Smooth muscle cell (in vitro differentiated cells): ENCODE results near the gene COA1. TPM values are rescaled to one million over a fixed set of nuclear protein-coding genes. Genes with fewer than 3 reads are reported as not detected.

Experiments
- DNase-seq: peaks from one replicate; lab custom pipeline; 2025; ENCODE audit not compliant: unreplicated experiment; lab: John Stamatoyannopoulos, UW
- H2AFZ ChIP-seq: fragments of 200-600 bp; sonication (generic); 2 replicates; pipeline ENCODE4 v1.6.0; 2016; ENCODE audit warnings: antibody characterized with exemption, low read depth, mild to moderate bottlenecking
- H3F3A ChIP-seq: fragments of 200-600 bp; sonication (generic); 2 replicates; pipeline ENCODE4 v1.6.0; 2017; ENCODE audit warnings: antibody characterized with exemption, low read depth
- H3K27ac ChIP-seq: fragments of 200-600 bp; sonication (generic); 2 replicates; pipeline ENCODE4 v1.5.1; 2016; ENCODE audit warnings: low read depth, mild to moderate bottlenecking
- H3K27me3 ChIP-seq: fragments of 200-600 bp; sonication (generic); 2 replicates; pipeline ENCODE4 v1.6.1; 2016; ENCODE audit warnings: low read depth, mild to moderate bottlenecking
- H3K36me3 ChIP-seq: fragments of 200-600 bp; sonication (generic); 2 replicates; pipeline ENCODE4 v1.5.1; 2016; ENCODE audit warnings: low read depth
- H3K4me1 ChIP-seq: fragments of 200-600 bp; sonication (generic); 2 replicates; pipeline ENCODE4 v1.5.1; 2016; ENCODE audit warnings: low read depth
- H3K4me2 ChIP-seq: fragments of 200-600 bp; sonication (generic); 2 replicates; pipeline ENCODE4 v1.6.0; 2016; ENCODE audit warnings: mild to moderate bottlenecking
- H3K4me3 ChIP-seq: fragments of 200-600 bp; sonication (generic); 2 replicates; pipeline ENCODE4 v1.5.1; 2016; ENCODE audit warnings: mild to moderate bottlenecking
- H3K79me2 ChIP-seq: fragments of 200-600 bp; sonication (generic); 2 replicates; pipeline ENCODE4 v1.6.0; 2016; ENCODE audit warnings: low read depth, mild to moderate bottlenecking
- H3K9ac ChIP-seq: fragments of 200-600 bp; sonication (generic); 2 replicates; pipeline ENCODE4 v1.6.0; 2016; ENCODE audit warnings: low read depth
- H3K9me3 ChIP-seq: fragments of 200-600 bp; sonication (generic); replicated peaks from 2 replicates; pipeline ENCODE4 v1.5.1; 2016; ENCODE audit warnings: low read depth
- H4K20me1 ChIP-seq: fragments of 200-600 bp; sonication (generic); 2 replicates; pipeline ENCODE4 v1.6.0; 2016; ENCODE audit warnings: low read depth
- CTCF ChIP-seq: fragments of 200-600 bp; sonication (generic); IDR thresholded peaks from 2 replicates; pipeline ENCODE4 v1.5.1; 2017; ENCODE audit warnings: borderline replicate concordance, mild to moderate bottlenecking, antibody characterized with exemption; ENCODE audit not compliant: insufficient read depth, poor library complexity, severe bottlenecking
- whole genome bisulfite sequencing: methylation state at CpG from one replicate; pipeline ENCODE4 v1.1.7; 2016; ENCODE audit warnings: low lambda C conversion rate; 5-methylcytosine and 5-hydroxymethylcytosine counted together
- polyA plus RNA-seq: library from polyadenylated mRNA; unstranded; fragments of >200 nt; fragmentation: Nextera tagmentation; extraction: Ambion mirVana; gene quantifications from 2 replicates; pipeline ENCODE4 v1.2.1, GENCODE V29; 2016
- total RNA-seq: library from RNA; depleted of rRNA; stranded (reverse); fragments of >200 nt; gene quantifications from 2 replicates; pipeline ENCODE4 v1.2.3, GENCODE V29; 2014

Gene COA1
- total and polyA plus RNA-seq, 2 experiments from 2014 or later = 63.1 to 67.5 TPM

GRCh38 chr7:43768201-43768886, 39.0 kb upstream of the COA1 start:
- peaks cover 8% of the 10 kb centered on the region for H3K79me2 ChIP-seq
- no peak overlapping the region for H3K4me2 ChIP-seq
- H3K36me3 ChIP-seq = no peaks in the 10 kb centered on the region
- H2AFZ ChIP-seq = no peak overlapping the region
- H3K9ac ChIP-seq = no peak overlapping the region
- H3K27ac ChIP-seq = no peak overlapping the region
- WGBS = 69% methylated on average over 9 of the region's 9 CpGs
- no peak for TF ChIP-seq CTCF
- no peaks in the 10 kb centered on the region for H3K27me3 ChIP-seq
- H3K4me3 ChIP-seq = no peak overlapping the region
- no peak for DNase-seq
- peaks cover 5% of the 10 kb centered on the region for H3K4me1 ChIP-seq
- no peaks in the 10 kb centered on the region for H3F3A ChIP-seq
- no peaks in the 10 kb centered on the region for H3K9me3 ChIP-seq
- peaks cover 18% of the 10 kb centered on the region for H4K20me1 ChIP-seq

DNA sequence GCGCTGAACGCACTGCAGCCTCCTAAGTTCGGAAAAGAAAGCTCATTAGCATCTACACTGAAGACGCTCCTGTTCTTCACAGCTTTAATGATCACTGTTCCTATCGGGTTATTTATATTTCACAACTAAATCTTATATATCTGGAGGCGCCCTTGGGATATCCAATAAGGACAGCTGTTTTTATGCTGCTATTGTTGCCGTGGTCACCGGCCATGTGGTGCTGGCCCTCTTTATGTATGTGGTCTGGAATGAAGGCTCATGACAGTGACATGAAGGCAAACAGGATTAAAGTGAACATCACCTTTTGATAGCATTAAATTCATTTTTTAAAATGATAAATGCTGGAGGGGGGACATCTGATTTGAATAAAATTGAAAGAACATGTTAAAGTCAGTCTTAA, 38.0 kb upstream of the COA1 start:
- DNase-seq = no peak
- Histone ChIP-seq H3K4me2 (no peak overlapping the region), H3K79me2 (peaks cover 8% of the 10 kb centered on the region), H3K9me3 (no peaks in the 10 kb centered on the region), H3K36me3 (no peaks in the 10 kb centered on the region), H3F3A (no peaks in the 10 kb centered on the region), H2AFZ (no peak overlapping the region), H3K4me3 (no peak overlapping the region), H3K9ac (no peak overlapping the region), H4K20me1 (peaks cover 18% of the 10 kb centered on the region), H3K4me1 (peaks cover 5% of the 10 kb centered on the region), H3K27ac (no peak overlapping the region), H3K27me3 (no peaks in the 10 kb centered on the region)
- no peak for TF ChIP-seq CTCF
- 95% methylated on average over 8 of the region's 8 CpGs for WGBS

DNA sequence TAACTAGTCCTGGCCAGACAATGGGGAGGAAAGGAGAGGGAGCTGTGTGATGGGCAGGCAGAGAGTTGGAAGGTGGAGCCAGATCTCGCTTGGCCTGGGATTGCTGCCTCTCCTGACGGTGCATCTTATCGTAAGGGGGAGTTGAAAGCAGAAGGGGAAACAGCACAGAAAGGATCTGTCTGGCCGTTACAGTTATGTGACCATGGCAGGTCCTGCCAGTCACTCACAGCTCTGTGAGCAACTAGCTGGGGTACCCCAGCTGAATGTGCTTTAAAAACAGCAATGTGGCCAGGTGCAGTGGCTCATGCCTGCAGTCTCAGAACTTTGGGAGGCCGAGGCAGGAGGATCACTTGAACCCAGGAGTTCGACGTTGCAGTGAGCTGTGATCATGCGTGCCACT, 37.2 kb upstream of the COA1 start:
- H3K27ac ChIP-seq = no peak overlapping the region
- peaks cover 8% of the 10 kb centered on the region for H3K79me2 ChIP-seq
- H3K4me2 ChIP-seq = no peak overlapping the region
- no peaks in the 10 kb centered on the region for H3F3A ChIP-seq
- H4K20me1 ChIP-seq = peaks cover 18% of the 10 kb centered on the region
- no peak for TF ChIP-seq CTCF
- no peak overlapping the region for H3K9ac ChIP-seq
- H2AFZ ChIP-seq = no peak overlapping the region
- WGBS = 83% methylated on average over 8 of the region's 8 CpGs
- no peaks in the 10 kb centered on the region for H3K9me3 ChIP-seq
- H3K36me3 ChIP-seq = no peaks in the 10 kb centered on the region
- no peaks in the 10 kb centered on the region for H3K27me3 ChIP-seq
- peaks cover 5% of the 10 kb centered on the region for H3K4me1 ChIP-seq
- no peak for DNase-seq
- H3K4me3 ChIP-seq = no peak overlapping the region
